ENCODE measurements around the gene C1QTNF9.
"Not testable (repeated sequence)": the region's sequence is repeated elsewhere in the genome, so short reads cannot be mapped to it uniquely, and the experiment has no call there.

C1QTNF9 gene, protein sequence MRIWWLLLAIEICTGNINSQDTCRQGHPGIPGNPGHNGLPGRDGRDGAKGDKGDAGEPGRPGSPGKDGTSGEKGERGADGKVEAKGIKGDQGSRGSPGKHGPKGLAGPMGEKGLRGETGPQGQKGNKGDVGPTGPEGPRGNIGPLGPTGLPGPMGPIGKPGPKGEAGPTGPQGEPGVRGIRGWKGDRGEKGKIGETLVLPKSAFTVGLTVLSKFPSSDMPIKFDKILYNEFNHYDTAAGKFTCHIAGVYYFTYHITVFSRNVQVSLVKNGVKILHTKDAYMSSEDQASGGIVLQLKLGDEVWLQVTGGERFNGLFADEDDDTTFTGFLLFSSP

DNA sequence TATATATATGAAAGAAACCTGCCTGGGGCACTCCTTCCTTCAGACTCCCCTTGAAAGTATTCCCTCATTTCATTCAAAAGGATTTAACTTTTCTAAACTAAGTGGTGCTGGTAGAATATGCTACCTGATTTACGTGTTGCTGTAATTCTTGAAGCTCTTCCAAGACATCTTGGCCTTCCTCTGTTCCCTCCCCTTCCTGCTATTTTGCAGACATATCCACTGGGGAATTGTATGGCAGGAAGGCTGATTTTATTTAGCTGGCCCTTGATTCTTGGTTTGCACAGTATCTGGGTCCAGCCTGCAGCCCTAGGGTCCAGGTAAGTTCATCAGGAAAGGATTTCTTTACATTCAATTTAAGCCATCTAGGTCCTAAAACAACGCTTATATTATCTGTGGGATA lies at the start of gene C1QTNF9:
Gene C1QTNF9 (plus strand): TSS at position 281 of the 400 bp plus-strand sequence. CDS start 6,424 bp downstream, outside the sequence.
- DNase-seq, result not testable (repeated sequence)

DNA sequence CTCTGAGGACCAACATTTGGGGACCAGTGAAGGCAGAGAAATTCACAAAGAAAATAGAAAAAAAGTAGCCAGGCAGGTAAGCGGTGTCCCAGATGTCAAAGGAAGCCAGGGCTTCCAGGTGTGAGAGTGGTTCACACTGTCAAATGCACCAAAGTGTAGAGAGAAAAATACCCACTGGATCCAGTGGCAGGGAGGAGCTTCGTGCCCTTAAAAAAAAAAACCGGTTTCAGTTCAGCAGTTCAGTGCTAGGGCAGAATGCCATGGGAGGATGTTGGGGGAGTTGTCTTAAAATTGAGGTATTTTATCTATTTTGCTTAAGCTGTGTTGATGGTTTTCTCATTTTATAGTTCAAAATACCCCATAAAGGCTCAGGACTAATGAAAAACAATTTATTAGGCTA lies 47.8 kb upstream of the C1QTNF9 start:
- peak; percentile 71 for DNase-seq

DNA sequence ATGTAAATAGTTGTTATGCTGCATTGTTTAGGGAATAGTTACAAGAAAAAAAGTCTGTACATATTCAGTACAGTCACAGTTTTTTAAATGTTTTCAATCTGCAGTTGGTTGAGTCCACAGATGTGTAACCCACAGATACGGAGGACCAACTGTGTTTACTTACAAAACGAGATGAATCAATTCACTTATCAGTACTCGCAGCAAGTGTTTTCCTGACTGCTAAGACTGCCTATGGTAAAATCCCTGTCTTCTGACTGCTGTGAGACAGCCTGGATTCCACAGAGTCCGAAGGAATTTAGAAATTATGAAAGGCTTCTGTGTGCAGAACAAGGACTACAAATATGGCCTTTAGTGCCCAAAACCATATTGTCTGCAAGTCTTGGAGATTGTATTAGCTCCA lies 45.7 kb upstream of the C1QTNF9 start:
- DNase-seq, result no peak

DNA sequence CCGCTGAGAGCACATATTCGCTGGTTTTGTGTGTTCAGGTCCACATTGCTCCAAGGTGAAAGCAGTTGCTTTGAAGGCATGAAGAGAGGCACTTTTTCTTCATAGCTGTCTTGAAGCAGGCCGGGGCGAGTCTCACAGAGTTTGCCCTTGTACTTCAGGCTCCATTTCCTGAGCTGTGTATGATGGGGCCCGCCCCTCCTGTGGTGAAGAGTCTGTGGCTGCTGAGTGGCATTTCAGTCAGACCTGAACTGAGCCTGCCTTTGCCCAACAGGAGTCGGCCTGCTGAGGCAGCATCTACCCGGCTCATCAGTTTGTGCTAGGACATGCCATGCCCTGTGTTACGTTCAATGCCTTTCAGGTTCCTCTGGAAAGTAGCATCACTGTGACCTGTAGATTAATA lies 44.4 kb upstream of the C1QTNF9 start:
- peak; percentile 87 for DNase-seq

DNA sequence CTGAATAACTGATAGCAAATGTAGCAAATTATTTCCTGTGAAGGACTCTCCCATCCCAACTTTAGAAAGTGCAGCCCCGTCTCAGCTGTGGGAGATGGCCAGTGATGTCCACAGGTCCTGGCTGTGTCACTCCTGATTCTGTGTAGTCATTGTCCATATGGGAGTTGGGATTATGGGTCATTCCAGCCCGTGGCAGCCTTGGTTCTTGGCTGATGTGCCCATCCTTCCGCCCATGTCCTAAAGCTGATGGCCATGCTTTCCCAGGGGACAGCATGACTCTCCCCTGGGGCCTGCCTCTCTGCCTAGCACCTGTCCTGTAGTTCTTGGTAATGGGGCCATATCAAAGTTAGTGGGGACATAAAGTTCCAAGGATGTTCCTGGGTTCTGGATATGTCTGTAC lies 43.9 kb upstream of the C1QTNF9 start:
- DNase-seq, result no peak

DNA sequence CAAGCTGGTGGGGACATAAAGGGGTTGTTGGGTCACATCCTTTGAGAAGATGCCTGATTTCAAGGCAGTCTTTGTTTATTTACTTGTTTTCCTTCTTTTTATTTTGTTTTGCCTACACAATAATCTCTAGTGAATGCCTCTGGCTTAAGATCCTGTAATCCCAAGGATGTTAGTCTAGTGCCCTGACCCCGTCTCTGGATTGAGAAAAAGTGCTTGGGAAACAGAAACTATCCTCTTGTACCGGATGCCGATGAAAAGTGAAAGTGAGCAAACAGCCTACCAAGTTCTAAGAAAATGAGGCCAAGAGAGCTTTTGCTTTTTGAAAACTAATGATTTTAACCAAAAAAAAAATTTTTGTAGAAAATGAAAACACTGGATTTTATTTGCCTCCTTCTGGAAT lies 42.1 kb upstream of the C1QTNF9 start:
- peak; percentile 70 for DNase-seq

DNA sequence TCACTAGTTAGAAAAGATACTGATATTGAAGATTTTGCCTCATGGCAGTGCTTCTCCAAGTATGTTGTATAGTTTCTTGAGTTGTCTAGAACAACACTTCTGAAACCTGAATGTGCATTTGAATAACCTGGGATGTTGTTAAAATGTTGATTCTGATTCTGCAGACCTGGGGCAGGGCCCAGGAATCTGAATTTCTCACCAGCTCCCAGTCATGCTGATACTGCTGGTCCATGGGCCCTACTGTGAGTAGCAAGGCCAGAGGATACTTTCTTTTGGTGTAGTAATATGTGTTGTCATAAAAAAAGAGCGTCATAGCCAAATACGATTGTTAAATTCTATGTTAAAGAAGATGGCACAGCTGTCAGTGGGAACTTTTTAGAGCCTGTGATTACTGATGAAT lies 41.6 kb upstream of the C1QTNF9 start:
- DNase-seq, result no peak

DNA sequence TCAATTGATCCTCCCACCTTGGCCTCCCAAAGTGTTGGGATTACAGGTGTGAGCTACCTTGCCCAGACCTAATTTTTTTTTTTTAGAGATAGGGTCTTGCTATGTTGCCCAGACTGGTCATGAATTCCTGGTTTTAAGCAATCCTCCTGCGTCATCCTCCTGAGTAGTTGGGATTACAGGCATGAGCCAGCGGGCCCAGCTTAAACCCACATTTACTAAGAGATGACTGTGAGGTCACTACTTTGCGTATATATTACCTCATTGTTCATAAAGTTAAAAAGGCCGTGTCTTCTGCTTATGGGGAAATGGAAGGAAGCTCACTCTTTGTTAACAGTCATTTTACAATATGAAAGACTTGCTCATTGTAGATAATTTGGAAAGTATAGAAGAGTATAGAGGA lies 39.6 kb upstream of the C1QTNF9 start:
- DNase-seq, result no peak

DNA sequence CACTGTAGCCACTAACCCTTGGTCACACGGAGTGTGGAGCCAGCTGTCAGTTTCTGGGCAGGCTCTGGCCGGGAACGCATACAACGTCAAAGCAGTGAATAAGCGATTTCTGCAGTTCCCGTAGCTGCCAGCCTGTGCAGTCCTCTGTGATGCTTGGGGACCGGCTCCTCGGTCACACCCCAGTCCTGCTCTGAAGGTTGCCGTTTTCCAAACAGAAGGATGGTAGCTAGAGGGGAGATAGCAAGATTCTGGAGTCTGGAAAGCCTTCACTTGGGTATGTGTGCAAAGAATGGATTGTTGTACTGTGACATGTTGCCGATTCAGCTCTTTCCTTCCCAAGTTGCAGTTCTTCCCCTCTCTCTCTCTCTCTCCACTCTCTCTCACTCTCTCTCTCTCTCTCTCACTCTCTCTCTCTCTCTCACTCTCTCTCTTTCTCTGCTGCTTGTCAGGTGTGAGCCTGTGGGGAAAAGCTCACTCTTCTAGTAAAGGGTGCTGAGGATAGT lies 38.7 kb upstream of the C1QTNF9 start:
- DNase-seq, result peak; percentile 84

DNA sequence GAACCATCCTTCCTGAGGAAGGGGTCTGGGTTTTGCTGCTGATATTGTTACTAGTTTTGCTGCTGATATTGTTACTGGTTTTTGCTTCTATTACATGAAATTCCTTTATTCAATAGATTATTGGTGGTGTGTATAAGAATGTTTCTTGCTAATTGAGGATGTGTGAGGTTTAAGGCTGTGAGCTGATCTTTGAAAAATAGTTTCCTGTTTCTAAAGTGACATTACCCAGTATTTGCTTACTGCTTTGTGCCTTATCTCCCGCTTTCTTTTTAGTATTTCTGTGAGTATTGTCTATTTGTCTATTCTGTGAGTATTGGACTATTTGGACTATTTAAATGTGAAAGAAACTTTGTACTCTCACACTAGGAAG lies 38.2 kb upstream of the C1QTNF9 start:
- DNase-seq, result no peak

DNA sequence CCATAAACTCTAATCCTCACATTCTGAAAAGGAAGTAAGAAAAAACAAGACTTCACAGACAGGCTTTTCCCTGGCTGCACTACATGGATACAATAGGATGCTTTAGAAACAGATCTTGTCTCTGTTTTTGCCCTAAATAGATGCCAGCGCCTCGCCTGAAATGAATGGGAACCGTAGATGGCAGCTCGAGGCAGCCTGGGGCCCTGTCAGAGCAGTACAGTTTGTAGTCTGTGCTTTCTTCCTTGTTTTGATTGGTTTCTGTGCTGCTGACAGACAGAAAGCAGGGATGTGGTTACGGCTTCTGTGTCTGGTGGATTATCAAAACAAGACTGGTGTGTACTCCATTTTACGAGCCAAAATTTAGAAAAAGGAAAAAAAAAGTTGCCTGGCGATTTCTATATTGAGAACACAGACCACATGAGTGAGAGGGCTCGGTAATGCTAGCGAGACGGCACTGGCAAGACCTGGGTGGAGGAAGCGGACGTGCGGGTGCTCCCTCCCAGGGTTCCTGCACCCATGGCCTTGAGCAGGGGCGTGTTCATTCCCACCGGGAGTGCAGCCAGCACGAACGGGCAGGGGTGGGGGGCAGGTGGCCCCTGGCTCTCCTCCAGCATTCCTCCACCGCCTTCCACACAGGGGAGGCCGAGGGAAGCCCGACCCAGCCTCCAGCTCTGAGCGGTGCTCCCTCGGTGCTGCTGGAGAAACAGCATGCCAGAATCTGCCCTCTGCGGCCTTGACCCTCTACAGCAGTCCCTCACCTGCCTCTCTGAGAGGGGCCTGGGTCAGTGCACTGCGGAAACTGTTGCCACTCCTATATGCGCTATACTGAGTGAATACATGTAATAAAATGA lies 37.6 kb upstream of the C1QTNF9 start:
- peak; percentile 89 for DNase-seq

DNA sequence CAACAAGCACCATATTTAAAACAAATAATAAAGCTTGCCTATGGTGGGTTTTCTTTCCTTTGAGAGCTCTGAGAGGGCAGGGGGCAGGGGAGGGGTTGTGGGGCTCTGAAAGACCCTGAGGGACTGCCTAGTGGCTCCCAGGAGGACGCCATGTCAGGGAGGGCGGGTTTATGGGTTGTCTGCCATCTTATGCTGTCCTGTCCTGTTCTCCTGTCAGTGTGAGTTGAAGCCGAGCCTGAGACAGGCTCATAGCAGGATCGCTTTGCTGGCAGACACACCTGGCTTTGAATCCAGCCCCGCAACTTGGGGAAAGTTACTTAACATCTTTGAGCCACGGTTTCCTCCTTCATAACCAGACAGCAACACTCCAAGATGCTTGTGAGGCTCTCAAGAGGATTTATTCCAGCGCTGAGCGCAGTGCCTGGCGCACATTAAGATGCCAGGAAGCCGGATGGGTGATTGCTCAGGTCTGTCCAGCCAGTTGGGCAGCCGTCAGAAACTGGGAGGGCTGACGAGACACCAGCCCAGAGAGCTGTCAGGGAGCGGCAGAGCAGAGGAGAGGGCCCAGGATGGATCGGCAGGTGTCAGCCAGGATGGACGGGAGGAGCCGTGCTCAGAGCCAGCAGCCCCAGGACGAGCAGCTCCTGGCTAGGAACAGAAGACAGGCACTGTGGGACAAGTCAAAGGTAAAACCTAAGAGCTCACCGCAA lies 36.8 kb upstream of the C1QTNF9 start:
- DNase-seq, result peak; percentile 42

DNA sequence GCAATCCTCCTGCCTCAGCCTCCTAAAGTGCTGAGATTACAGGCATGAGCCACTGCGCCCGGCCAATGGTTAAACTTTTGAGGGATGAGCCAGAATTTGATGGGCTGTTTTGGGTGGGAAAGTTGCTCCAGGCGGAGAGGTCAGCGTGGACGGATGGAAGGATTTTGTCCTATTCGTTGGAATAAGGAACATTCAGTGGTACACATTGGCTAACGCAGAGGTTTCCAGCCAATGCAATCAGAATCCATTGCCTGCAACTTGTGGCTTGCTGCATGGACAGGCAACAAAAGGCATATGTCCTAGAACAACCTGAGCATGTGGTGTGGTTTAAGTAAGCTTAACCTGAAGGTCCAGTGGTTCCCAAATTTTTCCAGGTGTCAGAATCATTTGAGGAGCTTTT lies 35.5 kb upstream of the C1QTNF9 start:
- no peak for DNase-seq

DNA sequence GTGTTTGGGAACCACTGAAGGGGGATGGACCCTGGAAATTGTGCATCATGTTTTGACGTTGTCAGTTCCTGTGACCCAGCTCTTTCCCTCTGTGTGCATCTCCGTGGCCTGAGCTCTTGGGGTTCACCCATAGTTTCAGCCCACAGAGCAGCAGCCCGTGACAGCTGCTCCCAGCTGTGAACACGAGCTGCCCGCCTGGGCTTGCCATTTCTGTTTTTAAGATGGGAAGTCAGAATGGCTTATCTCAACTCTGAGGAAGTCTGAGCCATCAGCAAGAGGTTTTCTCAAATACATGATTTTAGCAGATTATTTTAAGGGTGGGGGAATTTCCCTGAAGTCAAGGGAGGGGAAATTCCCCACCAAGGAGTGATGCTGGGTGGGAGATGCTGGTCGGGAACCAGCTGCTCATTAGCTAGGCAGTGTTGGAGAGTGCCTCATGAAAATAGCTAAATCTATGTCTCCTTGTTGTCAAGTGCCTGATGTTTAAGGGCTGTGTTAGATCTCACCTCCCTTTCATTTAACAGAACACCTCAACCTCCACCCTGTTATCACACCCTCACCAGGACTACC lies 34.8 kb upstream of the C1QTNF9 start:
- DNase-seq, result peak; percentile 88

DNA sequence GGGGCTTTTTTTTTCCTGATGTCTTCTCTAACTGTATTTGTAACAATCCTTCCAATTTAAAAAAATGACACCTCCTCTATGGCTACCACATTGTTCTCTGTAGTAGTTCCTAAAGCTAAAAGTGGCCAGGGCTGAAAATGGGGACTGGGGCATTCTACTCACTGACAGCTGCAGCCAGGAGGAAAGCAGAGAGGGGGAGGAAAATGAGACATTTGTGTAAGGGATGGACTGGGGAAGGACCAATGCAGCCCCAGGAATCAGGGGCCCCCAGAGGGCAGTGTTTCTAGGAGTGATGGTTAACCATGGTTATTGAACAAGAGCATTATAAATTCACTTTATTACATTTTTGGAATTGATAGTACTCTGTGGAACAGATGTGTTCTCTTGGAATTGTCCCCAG lies 34.3 kb upstream of the C1QTNF9 start:
- DNase-seq, result no peak

DNA sequence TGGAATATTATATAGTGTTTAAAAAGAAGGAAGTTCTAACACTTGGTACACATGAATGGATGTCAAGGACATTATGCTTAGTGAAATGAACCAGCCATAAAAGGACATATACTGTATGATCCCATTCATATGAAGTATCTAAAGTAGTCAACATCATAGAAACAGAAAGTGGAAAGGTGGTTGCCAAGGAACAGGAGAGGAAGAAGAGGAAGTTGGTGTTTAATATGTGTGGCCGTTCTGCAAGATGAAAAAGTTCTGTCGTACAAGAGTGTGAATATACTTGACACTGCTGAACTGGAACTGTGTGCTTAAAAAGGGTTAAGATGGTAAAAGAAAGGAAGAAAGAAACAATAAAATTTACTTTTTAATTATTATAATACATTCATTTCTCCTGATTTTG lies 33.1 kb upstream of the C1QTNF9 start:
- DNase-seq, result peak; percentile 68

DNA sequence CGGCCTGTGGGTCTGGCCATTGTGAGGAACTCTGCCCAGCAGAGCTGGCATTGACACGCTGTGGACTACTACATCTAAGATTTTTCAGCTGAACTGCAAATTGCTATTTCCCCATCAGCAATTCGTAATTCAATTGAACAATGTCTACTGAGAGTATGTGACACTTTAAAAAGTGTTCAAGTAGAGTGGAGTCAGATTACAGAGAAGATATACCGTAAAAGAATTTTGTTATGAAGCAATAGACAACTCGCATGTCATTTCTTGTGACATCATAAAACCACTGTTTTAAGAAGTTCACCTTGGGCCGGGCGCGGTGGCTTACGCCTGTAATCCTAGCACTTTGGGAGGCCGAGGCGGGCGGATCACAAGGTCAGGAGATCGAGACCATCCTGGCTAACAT lies 32.5 kb upstream of the C1QTNF9 start:
- DNase-seq, result no peak

DNA sequence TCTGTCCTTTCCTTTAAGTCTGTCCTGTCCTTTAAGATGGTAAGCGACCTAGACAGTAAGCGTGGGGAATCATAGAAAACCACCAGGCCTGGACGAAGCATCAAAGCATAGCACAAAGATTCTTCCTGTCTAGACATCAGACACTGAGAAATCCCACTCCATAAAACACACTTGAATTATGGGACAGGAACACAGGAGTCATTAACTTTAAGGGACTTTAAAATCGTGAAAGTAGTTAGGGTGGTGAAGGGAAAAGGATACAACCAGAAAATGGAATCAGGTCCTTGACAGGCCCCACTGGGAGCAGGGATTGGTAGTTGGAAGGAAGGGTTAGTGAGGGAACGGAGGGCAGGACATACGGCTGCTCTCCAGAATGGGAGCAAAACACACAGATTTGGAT lies 31.6 kb upstream of the C1QTNF9 start:
- no peak for DNase-seq

DNA sequence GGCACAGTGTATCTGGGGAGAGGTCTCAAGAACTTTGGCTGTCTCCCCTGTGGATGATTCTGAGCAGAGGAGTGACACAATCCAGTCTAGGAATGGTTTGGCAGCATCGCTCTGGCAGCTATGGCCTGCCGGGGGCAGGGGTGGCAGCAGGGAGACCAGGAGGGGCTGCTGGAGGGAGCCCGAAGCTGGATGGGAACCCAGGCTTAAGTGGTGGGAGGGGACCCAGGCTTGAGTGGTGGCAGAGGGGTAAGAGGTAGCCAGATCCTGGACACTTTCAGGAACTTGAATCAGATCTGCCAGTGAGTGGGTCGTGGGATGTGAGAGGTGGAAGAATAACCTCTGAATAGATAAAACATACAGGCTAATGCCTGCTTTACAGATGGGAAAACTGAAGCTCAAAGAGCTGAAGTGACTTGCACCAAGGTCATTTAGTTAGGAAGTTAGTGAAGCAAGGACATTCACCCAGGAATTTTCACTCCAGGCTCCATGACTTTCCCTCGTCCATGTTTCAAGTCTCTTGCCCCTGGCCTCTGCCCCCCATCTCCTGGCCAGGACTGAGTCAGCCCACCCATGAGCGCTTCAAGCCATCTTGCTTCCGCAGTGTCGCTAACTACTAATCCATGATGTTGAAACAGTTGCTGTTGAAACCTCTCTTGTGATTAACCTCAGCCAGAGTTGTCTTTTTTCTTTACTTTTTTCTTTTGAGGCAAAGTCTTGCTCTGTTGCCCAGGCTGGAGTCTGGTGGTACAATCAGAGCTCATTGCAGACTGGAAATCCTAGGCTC lies 29.9 kb upstream of the C1QTNF9 start:
- no peak for DNase-seq

DNA sequence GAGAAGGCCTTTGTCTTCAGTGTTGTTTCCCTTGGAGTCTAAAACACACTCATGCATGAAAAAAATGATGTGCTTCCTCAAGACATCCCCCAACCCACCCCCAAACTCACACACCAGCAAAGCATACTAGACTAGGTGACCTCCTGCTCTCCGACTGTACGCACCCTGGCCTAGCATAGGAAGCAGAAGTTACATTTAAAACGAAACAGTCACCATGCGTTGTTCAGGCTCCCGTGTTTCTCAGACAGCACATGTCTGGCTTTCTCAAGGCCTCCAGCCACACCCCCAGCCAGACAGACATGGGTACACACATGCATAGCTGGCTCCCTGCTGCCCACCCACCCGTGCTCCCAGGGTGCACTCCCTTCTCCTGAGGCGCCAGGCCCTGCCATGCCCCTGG lies 28.7 kb upstream of the C1QTNF9 start:
- no peak for DNase-seq

DNA sequence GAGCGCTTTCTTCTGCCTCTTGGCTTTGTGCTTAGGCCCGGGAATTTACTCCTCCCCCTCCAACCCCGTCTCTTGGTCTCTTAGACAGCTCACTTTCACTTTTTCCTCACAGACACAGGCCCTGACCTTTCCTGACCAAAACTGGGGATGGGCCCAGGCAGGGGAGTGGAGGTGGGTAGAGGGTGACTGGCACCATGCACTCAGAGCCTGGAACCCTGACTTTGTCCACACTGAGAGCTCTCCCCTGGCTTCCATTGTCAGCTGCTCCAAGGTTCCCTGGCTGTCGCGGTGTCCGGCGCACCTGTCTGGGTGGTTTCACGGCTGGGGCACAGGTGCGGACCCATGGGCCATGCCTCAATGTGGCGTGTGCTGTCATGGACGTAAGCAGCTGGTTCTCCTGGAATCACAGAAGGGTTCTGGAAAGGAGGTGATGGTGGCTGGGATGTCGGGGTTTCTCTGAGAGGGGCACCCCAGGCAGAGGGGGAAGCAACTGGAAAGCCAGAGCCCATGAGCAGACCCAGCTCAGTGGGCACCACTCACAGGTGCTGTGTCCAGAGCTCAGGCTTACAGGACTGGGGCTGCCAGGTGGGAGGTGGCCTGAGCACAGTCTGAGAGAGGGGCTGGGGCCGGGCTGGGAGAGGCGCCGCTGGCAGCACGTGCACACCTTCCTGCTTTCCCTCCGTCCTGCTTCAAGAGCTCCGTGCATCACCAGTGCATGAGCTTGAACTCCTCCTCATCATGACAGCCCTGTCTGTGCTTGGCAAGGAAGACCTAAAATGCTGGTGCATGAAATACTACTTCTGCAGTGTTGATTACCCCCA lies 28.0 kb upstream of the C1QTNF9 start:
- DNase-seq, result no peak

Data from CD4-positive, alpha-beta T cell treated with Interleukin-10 for 1 hour (primary cell).